Duodenal mucosa (tissue), 2 donors: ENCODE results near the gene TVP23C.

ENCODE experiments used
- H3K27ac ChIP-seq: one replicate; pipeline ENCODE4 v1.7.0; 2013; ENCODE audit warnings: low read depth, low read length
- H3K27me3 ChIP-seq, 2 donors: one replicate each; pipeline ENCODE4 v1.7.0; 2013; ENCODE audit warnings: low read length in 2 of 2, control low read depth in 1 of 2; ENCODE audit not compliant: insufficient read depth in 2 of 2, control insufficient read depth in 1 of 2
- H3K36me3 ChIP-seq, 2 donors: one replicate each; pipeline ENCODE4 v1.7.0; 2013; ENCODE audit warnings: low read length in 2 of 2, control low read depth in 1 of 2; ENCODE audit not compliant: insufficient read depth in 2 of 2, control insufficient read depth in 1 of 2
- H3K4me1 ChIP-seq, 2 donors: one replicate each; pipeline ENCODE4 v1.7.0; 2013; ENCODE audit warnings: low read length in 2 of 2, control low read depth in 1 of 2; ENCODE audit not compliant: insufficient read depth in 2 of 2, control insufficient read depth in 1 of 2
- H3K4me3 ChIP-seq, 2 donors: one replicate each; pipeline ENCODE4 v1.7.0; 2013; ENCODE audit warnings: low read length in 2 of 2, low read depth in 1 of 2
- H3K9ac ChIP-seq, 2 donors: one replicate each; pipeline ENCODE4 v1.7.0; 2013; ENCODE audit warnings: low read length in 2 of 2, low read depth in 1 of 2
- H3K9me3 ChIP-seq, 2 donors: one replicate each; pipeline ENCODE4 v1.7.0; 2013; ENCODE audit warnings: low read length in 2 of 2, control low read depth in 1 of 2; ENCODE audit not compliant: control insufficient read depth in 1 of 2

The TVP23C gene

GRCh38 chr17:15467592-15467991 is 95.7 kb downstream of the TVP23C start, which contains the start of gene CDRT4:
Gene CDRT4 (minus strand): TSS chr17:15467621. CDS start chr17:15440238, 27,383 bp downstream.
- no peak within 1 kb of the TSS for H3K9ac ChIP-seq
- no peak within 1 kb of the TSS for H3K4me3 ChIP-seq
- no peaks in the 10 kb centered on the region for H3K9me3 ChIP-seq
- H3K27ac ChIP-seq: no peak within 1 kb of the TSS
- H3K27me3 ChIP-seq: no peaks in the 10 kb centered on the region
- H3K36me3 ChIP-seq: no peaks in the 10 kb centered on the region
- H3K4me1 ChIP-seq: peaks cover 39 to 62% of the 10 kb centered on the region in 2 donors

GRCh38 chr17:15466131-15466530 is 97.2 kb downstream of the TVP23C start:
- peaks cover 36 to 57% of the 10 kb centered on the region in 2 donors for H3K4me1 ChIP-seq
- no peaks in the 10 kb centered on the region for H3K36me3 ChIP-seq
- no peaks in the 10 kb centered on the region for H3K9me3 ChIP-seq
- H3K4me3 ChIP-seq: no peak overlapping the region
- no peak overlapping the region for H3K27ac ChIP-seq
- H3K27me3 ChIP-seq: no peaks in the 10 kb centered on the region
- H3K9ac ChIP-seq: no peak overlapping the region

- H3K36me3 ChIP-seq: no peaks in the 10 kb centered on the region
- H3K27me3 ChIP-seq: no peaks in the 10 kb centered on the region
- no peak overlapping the region for H3K4me3 ChIP-seq
- no peaks in the 10 kb centered on the region for H3K9me3 ChIP-seq
- H3K4me1 ChIP-seq: peaks cover 28 to 48% of the 10 kb centered on the region in 2 donors
- no peak overlapping the region for H3K9ac ChIP-seq
- no peak overlapping the region for H3K27ac ChIP-seq
Observed at GRCh38 chr17:15465045-15465701, 98.1 kb downstream of the TVP23C start.

DNA sequence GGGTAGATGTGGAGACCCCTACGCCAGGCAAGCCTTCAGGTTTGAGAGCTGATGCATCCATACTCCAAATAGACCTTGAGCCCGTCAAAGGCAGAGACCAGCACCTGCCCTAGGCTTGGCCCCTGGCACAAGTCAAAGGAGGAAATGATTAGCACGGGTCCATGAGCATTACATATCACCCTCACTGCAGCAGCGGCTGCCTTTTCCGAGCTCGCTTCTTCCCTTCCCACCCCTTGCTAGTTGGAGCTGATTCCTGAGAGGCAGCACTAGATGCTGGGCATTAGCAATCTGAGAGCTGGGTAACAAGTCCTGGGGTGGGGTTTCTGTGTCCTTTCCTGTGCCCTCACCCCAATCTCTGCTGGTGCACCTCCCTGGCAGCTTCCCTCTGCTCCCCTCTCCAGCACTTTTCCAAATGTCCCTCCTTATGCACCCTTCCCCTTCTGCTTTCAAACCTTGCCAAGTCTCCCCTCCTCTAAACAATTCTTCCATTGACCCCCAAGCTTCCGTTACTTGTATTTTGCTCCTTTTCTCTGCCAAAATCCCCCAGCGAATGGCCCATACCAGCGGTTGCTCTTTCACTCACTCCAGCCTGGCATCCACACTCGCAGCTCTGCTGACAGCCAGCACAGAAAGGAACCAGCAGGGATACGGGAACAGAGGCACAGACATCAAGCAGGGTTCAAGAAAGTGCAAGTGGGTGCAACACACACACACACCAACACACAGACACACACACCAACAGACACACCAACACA is 98.9 kb downstream of the TVP23C start:
- H3K9me3 ChIP-seq: no peaks in the 10 kb centered on the region
- H3K36me3 ChIP-seq: no peaks in the 10 kb centered on the region
- H3K27ac ChIP-seq: no peak overlapping the region
- peak overlapping the region in 1 of 2 donors; percentile 41 for H3K9ac ChIP-seq
- peaks cover 27 to 41% of the 10 kb centered on the region in 2 donors for H3K4me1 ChIP-seq
- H3K27me3 ChIP-seq: no peaks in the 10 kb centered on the region
- peak overlapping the region in 1 of 2 donors; percentile 12 for H3K4me3 ChIP-seq

GRCh38 chr17:15462976-15463772 is 100.1 kb downstream of the TVP23C start:
- no peak overlapping the region for H3K27ac ChIP-seq
- H3K9me3 ChIP-seq: no peaks in the 10 kb centered on the region
- no peaks in the 10 kb centered on the region for H3K27me3 ChIP-seq
- peaks cover 23 to 29% of the 10 kb centered on the region in 2 donors for H3K4me1 ChIP-seq
- H3K36me3 ChIP-seq: no peaks in the 10 kb centered on the region
- no peak overlapping the region for H3K9ac ChIP-seq
- H3K4me3 ChIP-seq: no peak overlapping the region

DNA sequence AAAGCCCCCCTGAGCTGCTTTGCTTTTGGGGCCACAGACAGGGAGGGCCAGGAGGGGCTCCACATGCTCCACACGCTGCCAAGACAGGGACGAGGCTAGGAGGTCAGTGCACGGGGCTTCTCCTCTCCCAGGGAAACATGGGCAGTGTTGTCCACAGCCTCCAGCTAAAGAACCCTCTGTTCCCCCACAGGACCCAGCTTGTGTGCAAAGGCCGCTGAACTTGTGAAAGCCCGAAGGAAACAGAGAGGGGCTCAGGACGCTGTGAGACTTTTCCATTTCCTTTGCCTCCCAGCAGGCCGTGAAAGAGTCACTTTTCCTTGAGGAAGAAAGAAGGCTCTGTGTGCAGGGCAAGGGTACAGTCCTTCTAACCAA is 105.6 kb downstream of the TVP23C start:
- no peak overlapping the region for H3K27ac ChIP-seq
- H3K4me1 ChIP-seq: peaks cover 23% of the 10 kb centered on the region in 2 donors
- no peaks in the 10 kb centered on the region for H3K9me3 ChIP-seq
- no peaks in the 10 kb centered on the region for H3K27me3 ChIP-seq
- H3K9ac ChIP-seq: no peak overlapping the region
- H3K36me3 ChIP-seq: no peaks in the 10 kb centered on the region
- H3K4me3 ChIP-seq: no peak overlapping the region

DNA sequence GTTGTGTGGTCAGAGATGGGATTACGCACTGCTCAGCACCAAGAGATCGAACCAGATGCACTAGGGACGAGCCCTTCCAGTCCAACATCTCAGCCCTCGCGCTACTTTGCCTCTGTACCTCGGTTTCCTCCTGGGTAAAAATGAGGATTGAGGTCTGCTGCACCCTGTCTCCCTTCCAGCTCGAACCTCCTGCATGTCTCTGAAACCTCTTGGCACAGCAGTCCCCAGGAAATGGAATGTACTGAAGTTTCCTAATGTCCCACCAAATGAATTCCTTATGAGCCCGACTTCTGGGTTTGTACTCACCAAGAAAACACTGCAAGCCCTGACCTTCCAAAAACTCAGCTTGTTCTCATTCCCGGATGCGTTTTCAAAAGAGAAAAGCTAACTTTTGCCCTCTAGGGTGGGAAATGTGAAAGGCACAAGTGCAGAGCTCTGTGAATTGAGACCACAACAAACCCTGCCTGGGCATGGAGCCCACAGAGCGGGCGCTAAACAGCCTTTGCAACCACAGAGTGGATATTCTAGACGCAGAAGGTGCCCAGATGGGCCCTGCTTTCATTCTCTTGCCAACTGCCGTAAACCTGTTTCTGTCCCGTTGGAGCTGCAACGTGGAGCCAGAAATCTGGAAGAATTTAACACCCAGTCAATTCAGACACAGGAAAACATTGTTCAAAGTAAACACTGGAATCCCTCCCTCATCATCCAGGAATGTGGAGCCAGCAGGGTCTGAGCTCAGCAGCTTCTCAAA is 106.1 kb downstream of the TVP23C start:
- Histone ChIP-seq H3K27ac (no peak overlapping the region), H3K36me3 (no peaks in the 10 kb centered on the region), H3K27me3 (no peaks in the 10 kb centered on the region), H3K4me3 (no peak overlapping the region), H3K4me1 (peaks cover 27 to 29% of the 10 kb centered on the region in 2 donors), H3K9ac (no peak overlapping the region), H3K9me3 (no peaks in the 10 kb centered on the region)

GRCh38 chr17:15456496-15456895 is 106.8 kb downstream of the TVP23C start:
- peaks cover 29 to 30% of the 10 kb centered on the region in 2 donors for H3K4me1 ChIP-seq
- no peaks in the 10 kb centered on the region for H3K27me3 ChIP-seq
- H3K9ac ChIP-seq: no peak overlapping the region
- H3K27ac ChIP-seq: no peak overlapping the region
- H3K9me3 ChIP-seq: no peaks in the 10 kb centered on the region
- peaks cover 0 to 4% of the 10 kb centered on the region in 2 donors for H3K36me3 ChIP-seq
- no peak overlapping the region for H3K4me3 ChIP-seq

GRCh38 chr17:15454346-15454745 is 108.9 kb downstream of the TVP23C start:
- H3K27me3 ChIP-seq: no peaks in the 10 kb centered on the region
- H3K27ac ChIP-seq: no peak overlapping the region
- H3K36me3 ChIP-seq: peaks cover 0 to 5% of the 10 kb centered on the region in 2 donors
- H3K4me1 ChIP-seq: peaks cover 29 to 30% of the 10 kb centered on the region in 2 donors
- H3K4me3 ChIP-seq: no peak overlapping the region
- no peak overlapping the region for H3K9ac ChIP-seq
- H3K9me3 ChIP-seq: no peaks in the 10 kb centered on the region
